ENCODE measurements around the gene HTRA2. TPM values are rescaled to one million over a fixed set of nuclear protein-coding genes. Genes with fewer than 3 reads are reported as not detected.

HTRA2 gene
- total RNA-seq, 1 experiment from 2014 or later, result 24.9 TPM

GRCh38 chr2:74551530-74551929 is 21.8 kb downstream of the HTRA2 start:
- Histone ChIP-seq H2BK15ac (ENCODE audit: low read depth, low read length) (no peak overlapping the region), H3K18ac (ENCODE audit: insufficient read length, low read depth, low read length) (no peak overlapping the region), H4K20me1 (ENCODE audit: control insufficient read depth, insufficient read depth, insufficient read length) (no peaks in the 10 kb centered on the region), H4K8ac (replicated peaks; ENCODE audit: insufficient read length, low read depth, low read length) (no peak overlapping the region), H2BK5ac (ENCODE audit: insufficient read length, low read length) (no peak overlapping the region), H3K4me1 (ENCODE audit: insufficient read depth, low read length) (0 out of 2 replicates have a peak, but pooled peaks cover 2% of the 10 kb centered on the region), H2BK20ac (ENCODE audit: low read depth, low read length, poor library complexity, severe bottlenecking) (no peak overlapping the region), H3K9ac (ENCODE audit: extremely low read depth, insufficient read length, low read length) (no peak overlapping the region), H3K9me3 (ENCODE audit: control insufficient read depth, low read depth, low read length) (no peaks in the 10 kb centered on the region), H2AK5ac (ENCODE audit: insufficient read length, low read length) (no peak overlapping the region), H3K14ac (ENCODE audit: insufficient read depth, low read length) (no peak overlapping the region), H3K27me3 (ENCODE audit: insufficient read depth, low read length) (no peaks in the 10 kb centered on the region; the same call in 1 of the 2 replicates), H4K91ac (ENCODE audit: insufficient read length, low read depth, low read length) (no peak overlapping the region), H2BK120ac (ENCODE audit: low read depth, low read length, poor library complexity, severe bottlenecking) (no peak overlapping the region), H3K4me2 (ENCODE audit: insufficient read depth, insufficient read length, low read length) (no peak overlapping the region), H3K4ac (ENCODE audit: low read depth, low read length) (no peak overlapping the region), H2BK12ac (ENCODE audit: insufficient read length, low read depth, low read length) (no peak overlapping the region), H3K23ac (ENCODE audit: insufficient read length, low read depth, low read length) (no peak overlapping the region), H2AFZ (ENCODE audit: low read length) (no peak overlapping the region), H3K27ac (ENCODE audit: insufficient read length, low read depth, low read length) (no peak overlapping the region), H4K5ac (ENCODE audit: insufficient read length, low read depth, low read length) (no peak overlapping the region), H3K56ac (ENCODE audit: insufficient read length, low read depth, low read length) (no peak overlapping the region), H3K23me2 (ENCODE audit: insufficient read length, low read depth, low read length, poor library complexity, severe bottlenecking) (peaks cover 23% of the 10 kb centered on the region), H3K79me2 (ENCODE audit: insufficient read depth, low read length) (0 out of 2 replicates have a peak, but pooled peaks cover 2% of the 10 kb centered on the region), H3T11ph (ENCODE audit: low read length) (no peak overlapping the region), H3K79me1 (ENCODE audit: insufficient read depth, low read depth, low read length, poor library complexity, severe bottlenecking) (no peaks in the 10 kb centered on the region)
- Mint-ChIP-seq H3K27me3 (ENCODE audit: low read depth) (peaks cover 67% of the 10 kb centered on the region), H3K9me3 (no peaks in the 10 kb centered on the region), H3K4me3 (no peak overlapping the region), H3K36me3 (ENCODE audit: insufficient read depth in 1 of 3, low read depth in 3 of 3) (peaks cover 0 to 12% (median 8%) of the 10 kb centered on the region in 3 experiments; a peak in 6 of 7 replicates), H3K27ac (no peak overlapping the region), H3K4me1 (peaks cover 31% of the 10 kb centered on the region in 2 experiments)
- TF ChIP-seq, protein P1, sequence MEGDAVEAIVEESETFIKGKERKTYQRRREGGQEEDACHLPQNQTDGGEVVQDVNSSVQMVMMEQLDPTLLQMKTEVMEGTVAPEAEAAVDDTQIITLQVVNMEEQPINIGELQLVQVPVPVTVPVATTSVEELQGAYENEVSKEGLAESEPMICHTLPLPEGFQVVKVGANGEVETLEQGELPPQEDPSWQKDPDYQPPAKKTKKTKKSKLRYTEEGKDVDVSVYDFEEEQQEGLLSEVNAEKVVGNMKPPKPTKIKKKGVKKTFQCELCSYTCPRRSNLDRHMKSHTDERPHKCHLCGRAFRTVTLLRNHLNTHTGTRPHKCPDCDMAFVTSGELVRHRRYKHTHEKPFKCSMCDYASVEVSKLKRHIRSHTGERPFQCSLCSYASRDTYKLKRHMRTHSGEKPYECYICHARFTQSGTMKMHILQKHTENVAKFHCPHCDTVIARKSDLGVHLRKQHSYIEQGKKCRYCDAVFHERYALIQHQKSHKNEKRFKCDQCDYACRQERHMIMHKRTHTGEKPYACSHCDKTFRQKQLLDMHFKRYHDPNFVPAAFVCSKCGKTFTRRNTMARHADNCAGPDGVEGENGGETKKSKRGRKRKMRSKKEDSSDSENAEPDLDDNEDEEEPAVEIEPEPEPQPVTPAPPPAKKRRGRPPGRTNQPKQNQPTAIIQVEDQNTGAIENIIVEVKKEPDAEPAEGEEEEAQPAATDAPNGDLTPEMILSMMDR (conservative IDR thresholded peaks at IDR 0.05), result no peak
- no peak for DNase-seq
